GM11168 (cell line): Measurements from ENCODE around the gene NOX1.

Experiments
- in situ Hi-C: fragments of 300-500 bp; cut with MboI; formaldehyde crosslinking; loops from one replicate; pipeline ENCODE4 v1.12.0; 2022; ENCODE audit warnings: low sequenced_read_pairs; ENCODE audit not compliant: unreplicated experiment

The NOX1 gene

DNA sequence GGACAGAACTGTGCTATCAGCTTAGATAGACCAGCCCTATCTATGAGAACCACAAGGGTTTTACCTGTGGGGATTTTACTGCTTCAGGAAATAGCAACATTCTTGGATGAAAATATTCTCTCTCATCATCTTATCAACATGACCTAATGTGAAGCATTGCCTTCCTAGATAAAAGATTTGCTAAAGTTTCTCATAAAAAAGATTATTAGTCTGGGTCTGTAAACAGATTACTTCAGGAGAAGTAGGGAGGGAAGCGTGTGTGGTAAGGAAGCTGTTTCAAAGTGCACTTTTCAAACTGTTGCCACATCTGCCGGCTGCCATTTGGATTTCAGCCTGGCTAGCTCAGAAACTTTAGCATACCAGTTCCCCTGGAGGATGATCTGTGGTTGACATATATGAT lies at the start of gene NOX1:
NOX1 (minus strand) TSS at position 35 of the 400 bp plus-strand sequence. CDS start 220 bp downstream, outside the sequence.
- in situ Hi-C loops, result no loop called here

DNA sequence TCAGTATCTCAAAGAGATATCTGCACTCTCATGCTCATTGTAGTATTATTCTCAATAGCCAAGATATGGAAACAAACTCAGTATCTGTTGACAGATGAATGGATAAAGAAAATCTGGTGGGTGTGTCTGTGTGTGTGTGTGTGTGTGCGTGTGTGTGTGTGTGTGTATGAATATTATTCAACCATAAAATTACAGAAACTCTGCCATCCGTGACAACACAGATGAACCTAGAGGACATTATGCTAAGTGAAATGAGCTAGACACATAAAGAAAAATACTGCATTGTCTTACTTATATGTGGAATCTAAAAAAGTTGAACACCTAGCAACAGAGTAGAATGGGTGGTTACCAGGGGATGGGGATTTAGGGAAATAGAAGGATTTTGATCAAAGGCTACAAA lies 41.4 kb upstream of the NOX1 start:
- in situ Hi-C loops, result no loop called here

DNA sequence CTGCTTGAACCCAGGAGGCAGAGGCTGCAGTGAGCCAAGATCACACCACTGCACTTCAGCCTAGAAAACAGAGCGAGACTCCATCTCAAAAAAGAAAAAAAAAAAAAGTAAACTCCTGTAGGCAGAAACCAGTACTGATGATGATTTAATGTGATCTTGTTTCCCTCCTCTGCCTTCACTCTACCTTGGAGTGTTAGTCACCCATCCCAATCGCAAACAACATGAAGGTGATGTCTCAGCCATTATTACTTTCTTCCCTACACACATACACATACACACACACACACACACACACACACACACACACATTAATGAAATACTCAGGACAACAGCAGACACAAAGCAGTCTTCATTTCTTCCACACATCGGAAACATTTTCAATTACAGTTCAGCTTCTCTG lies 39.0 kb upstream of the NOX1 start:
- in situ Hi-C loops, result no loop called here

DNA sequence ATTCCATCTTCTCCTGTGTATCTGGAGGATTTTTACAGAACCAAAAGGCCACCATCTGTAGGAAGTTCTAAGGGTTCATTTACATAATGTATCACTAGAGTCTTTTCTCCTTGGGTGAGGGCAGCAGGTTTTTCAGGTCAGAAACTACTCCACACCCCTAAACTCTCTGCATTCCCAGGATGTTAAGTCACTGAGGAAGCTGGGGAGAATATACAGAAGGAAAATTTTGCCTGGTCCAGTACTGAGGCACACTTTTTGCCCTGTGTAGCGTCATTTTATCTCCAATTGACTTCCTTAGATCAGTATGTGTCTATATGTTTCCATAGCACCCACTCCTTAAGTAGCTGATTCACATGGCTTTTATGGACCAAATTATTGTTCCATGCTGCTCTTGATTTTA lies 37.6 kb upstream of the NOX1 start:
- in situ Hi-C loops, result no loop called here

DNA sequence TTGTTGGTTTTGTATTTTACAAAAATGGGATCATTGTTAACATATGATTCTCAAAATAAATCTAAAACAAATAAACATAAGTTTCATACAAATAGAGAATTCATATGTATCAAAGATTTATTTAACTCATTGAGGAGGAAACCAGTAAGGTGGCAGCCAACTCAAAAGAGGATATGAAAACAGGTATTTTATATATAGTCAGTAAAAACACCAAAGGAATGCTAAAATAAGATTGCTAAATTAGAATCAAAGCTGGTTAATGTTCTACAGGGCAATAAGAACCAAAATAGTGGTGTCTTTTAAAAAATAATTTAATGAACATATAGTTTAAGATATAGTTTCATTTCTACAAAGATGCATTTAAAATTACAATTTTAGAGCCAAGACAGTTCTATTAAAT lies 31.5 kb upstream of the NOX1 start:
- in situ Hi-C loops, result no loop called here

DNA sequence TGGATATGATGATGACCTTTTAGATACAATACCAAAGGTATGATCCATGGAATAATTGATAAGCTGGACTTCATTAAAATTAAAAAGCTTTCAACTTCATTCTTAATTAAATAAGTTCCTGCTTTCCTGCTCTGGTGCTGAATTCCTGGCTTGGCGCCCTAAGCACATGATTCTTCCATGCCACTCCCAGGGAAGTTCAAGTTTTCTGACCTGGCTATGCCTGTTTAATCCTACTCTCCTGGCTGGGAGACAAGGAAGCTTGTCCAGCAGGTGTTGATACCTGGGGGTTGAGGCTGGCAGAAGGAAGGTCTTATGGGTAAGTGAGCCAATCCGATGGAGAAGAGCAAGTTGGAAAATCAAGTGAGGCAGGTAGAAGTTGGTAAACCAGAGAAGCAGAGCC lies 30.3 kb upstream of the NOX1 start:
- in situ Hi-C loops, result no loop called here

DNA sequence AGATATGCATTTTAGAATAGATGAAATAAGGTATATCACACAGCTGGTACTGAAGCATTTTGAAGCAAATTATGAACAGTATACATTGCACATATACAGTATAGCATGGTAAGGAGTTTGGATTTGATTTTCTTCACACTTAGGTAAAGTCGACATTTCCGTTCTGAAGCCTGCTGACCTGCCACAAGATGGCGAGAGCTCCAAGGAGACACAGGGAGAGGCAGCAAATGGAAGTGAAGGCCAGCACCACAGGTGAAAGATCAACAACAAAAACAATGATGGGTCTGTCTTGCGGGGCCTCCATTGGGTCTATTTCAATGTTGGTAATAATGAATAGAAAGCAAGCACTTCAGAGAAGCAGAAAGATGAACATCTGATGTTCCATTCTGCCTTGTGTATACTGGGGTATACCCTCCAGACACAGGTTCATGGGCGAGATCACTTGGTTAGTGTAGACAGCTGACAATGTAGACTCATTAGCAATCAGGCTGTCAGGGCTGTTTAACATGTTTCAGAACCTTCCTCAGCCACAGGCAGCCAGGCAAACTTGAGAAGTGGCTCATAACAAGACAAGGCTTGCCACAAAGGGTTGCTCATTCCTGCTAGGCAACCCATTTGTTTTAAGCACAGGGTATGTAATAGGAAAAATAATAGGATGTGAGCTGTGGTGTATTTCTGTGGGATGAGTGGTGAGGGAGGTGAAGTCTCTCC lies 21.4 kb upstream of the NOX1 start:
- in situ Hi-C loops, result loop anchor here (25.0 kb wide), 1 partner anchor 317 kb away; the partner anchor contains the start of gene DRP2

DNA sequence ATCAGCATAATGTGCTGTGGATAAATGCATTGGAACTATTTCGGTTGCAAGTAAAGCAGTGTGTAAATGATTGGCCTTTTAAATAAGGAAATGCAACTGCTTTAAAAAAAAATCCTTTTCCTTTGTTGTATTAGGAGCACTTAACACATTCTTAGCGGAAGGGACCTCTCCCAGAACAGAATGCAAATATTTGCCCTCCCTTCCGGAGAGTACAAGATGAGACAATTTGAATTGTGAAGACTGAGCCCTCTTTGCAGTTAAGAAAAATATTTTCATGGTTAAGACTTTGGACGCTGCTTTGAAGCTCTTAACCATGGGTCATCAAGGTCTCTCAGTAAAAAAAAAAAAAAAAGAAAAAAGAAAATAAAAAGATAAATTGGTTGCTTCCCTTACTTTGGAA lies 9.5 kb upstream of the NOX1 start:
- in situ Hi-C loops, result loop anchor here (25.0 kb wide), 1 partner anchor 329 kb away; the partner anchor contains the start of gene DRP2

DNA sequence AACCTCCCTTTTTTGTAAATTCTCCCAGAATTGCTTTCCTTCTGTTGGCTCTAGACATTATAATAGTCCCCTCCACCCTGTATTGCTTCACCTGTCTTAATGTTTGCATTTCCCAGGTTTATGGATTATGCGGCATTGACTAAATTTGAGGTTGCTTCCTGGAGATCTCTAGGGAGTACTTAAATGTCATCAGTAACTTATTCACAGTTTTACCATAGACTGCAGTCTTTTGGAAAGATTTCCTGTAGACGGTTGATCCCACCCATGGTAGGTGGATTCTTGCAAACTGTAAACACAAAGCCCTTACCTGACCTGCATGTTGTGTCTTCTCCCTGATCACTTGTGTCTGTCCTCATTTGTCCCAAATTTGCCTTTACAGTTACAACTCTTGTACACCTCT lies 6.2 kb upstream of the NOX1 start:
- in situ Hi-C loops, result loop anchor here (25.0 kb wide), 1 partner anchor 332 kb away; the partner anchor contains the start of gene DRP2

DNA sequence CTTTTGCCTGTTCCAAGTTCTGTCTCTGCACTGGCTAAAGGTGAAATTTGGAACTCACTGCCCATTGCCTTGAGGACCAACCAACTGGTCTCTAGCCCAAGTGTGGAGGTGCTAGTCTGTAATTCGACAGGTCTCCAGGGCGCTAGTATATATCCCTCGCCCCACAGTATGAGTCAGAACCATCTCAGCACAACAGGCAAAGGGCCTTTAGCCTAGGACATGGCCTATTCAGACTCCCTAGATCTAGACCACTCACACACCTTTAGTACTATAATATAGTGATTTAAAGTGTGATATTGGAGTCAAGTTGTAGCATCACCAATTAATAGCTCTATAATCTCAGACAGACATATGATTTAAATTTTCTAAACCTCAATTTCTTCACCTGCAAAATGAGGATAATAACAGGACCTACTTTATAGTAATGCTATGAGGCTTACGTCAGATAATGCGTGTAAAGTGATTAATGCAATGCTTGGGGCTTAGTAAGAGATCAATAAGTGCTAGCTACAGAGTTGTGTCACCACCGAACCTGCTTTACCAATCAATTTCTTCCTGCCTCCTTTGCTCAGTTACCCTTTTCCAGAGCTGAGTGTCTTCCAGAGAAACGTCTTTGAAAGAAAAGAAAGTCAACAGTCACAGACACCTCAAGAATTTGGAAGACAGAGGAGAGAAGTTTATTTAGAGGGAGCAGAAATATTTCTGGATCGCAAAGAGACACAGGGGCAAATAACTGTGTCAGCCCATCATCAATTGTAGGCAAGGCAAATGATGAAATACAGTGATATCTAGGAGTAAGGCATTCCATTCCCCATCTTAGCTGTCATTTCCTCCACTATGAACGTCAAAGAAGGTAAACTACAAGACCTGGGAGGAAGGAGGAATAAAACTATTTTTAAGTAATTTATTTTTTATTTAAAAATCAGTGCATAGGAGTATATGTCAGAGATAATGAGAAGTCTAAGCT lies 2.3 kb downstream of the NOX1 start:
- in situ Hi-C loops, result no loop called here

DNA sequence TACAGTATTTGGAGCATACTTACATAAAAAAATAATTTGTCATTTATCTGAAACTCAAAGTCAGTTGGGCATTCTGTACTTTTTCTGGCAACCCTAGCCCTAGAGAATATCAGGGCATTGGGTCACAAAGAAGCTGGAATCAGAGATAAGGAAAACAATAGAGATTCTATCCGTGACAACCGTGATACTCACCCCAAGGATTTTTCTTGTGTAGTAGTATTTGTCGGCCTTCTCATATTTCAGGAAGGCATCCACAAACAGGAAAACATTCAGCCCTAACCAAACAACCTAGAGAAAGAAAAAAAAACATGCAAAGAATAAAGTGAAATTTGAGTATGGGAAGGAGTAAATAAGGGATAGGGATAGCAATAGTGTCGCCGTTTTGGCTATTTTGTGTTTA lies 3.6 kb downstream of the NOX1 start:
- in situ Hi-C loops, result no loop called here

DNA sequence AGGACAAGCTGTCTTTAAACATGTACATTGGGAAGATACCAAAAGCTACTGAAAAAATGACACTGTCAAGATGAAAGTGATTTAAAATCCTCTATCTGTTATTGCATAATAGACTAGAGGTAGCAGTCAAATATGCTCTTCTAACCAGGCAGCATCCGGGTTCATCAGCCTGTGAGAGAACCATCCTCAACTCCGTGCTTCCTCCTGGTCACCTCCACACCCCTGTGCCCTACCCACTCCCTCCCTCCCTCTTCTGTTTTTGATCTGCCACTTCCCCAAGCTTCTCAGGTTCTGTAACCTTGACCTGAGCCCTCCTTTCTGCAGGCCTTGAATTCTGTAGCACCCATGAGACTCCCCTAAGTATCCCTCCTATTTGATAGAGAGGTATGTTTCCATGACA lies 5.9 kb downstream of the NOX1 start:
- in situ Hi-C loops, result no loop called here

DNA sequence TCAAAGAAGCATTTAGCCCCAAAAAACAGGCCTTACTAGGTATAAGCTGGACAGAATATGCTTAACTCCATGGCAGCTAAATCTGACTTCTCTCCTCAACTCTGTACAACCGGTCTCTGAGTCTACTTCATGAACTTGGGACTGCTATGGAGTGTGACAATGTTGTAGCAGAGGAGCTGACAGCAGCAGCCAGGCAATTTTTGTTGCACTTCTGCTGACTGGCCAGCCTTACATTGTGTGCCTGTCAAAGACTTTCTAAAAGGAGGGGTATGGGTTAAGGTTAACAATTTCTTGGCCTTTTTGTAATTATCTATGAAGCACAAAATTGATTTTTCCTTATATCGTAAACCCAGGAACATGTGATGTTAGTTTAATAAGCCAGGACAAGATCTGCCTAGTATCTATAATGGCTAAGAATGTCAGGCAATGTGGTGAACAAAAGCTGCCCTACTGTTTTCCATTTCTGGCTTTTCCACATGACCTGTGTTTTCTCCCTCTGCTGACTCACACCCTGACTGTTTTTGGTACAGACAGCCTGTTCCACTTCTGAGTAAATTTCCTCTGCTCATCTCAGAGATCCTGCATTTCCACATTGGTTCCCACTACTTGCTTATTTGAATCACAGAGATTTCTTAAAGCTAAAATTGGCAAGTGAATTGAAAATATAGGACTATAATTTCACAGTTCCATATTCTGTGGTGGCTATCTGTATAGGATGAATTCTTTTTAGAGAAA lies 9.3 kb downstream of the NOX1 start:
- in situ Hi-C loops, result no loop called here

DNA sequence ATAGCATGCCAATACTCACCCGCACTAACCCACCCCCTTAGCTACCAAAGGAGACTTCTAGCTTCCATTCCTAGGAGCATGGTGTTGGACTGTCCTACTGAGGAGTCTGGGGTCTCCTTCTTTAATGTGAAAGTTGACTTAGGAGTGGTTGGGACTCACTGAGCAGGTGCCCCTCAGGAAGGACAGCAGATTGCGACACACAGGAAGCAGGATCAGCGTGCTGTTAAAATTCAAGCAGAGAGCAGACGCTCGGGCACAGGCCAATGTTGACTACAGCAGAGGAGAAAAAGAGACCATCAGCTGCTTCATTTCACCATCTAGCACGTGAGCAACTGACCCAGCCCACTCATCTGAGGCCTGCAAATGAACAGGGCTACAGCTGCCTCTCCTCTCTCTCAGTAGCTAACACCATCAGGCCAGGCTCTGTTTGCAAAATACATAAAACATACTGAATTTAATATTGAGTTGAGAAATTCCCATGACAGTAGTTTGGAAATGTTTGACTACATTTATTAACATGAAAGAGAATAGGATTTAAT lies 10.8 kb downstream of the NOX1 start:
- in situ Hi-C loops, result no loop called here

DNA sequence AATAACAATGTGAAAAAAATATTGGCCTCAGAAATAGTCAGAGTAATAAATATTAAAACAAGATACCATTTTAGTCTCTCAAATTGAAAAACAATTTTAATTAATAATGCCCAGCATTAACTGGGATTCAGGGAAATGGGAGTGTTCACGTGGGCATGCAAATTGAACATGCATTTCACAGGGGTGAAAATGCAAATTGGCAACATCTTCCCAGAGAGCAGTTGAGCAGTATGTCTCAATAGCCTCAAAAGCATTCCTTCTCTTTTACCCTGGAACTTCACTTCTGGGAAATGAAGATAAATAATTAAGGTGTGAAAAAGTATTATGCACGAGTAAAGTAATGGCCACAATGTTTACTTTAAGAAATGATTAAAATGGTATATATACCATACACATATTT lies 21.3 kb downstream of the NOX1 start:
- in situ Hi-C loops, result no loop called here

DNA sequence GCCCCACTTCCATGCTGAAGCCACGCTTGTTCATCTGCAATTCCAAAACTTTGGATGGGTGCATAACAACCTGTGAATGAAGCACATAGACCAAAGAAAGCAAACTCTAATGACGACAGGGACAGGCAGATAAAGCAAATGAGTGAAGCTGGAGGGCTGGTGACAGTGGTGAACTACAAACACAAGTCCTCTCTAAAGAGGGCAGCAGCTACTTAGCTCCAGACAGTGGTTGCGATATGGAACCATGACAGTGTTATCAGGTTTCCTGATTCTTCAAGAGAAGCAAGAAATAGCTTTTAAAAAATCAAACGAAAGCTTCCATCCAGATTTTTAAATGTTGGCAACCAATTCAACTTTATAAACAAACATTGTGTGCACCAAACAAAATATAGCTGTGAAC lies 23.8 kb downstream of the NOX1 start:
- in situ Hi-C loops, result no loop called here

DNA sequence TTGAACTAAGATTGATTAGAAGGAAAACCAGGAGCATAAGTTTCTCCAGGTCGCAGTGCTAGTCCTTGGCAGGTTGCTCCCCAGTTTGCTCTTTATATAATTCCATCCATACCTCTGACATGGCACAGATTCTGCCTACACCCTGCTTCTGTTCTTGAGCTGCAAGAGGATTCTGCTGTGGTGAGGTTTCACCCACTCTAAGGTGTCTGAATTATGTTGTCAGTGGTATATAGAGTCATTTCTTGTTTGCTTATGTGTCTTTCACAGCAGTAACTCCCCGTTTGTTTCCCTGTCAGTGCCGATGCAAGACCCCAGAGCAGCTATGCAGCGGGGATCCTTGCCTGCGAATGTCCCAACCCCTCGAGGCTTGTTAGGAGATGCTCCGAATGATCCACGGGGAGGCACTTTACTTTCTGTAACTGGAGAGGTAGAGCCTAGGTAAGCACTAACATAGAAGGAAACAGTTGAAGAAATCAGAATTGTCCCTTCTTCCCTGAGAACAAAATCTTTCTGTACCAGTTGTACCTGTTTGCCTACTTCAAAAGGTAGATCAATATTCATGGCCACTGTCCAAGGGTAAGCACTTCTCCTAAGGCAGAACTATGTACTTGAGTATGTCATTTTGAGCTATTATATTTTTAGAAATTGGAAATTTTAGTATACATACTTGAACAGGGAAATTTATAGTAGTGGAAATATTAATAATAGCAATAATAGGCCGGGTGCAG lies 42.8 kb downstream of the NOX1 start:
- in situ Hi-C loops, result no loop called here

DNA sequence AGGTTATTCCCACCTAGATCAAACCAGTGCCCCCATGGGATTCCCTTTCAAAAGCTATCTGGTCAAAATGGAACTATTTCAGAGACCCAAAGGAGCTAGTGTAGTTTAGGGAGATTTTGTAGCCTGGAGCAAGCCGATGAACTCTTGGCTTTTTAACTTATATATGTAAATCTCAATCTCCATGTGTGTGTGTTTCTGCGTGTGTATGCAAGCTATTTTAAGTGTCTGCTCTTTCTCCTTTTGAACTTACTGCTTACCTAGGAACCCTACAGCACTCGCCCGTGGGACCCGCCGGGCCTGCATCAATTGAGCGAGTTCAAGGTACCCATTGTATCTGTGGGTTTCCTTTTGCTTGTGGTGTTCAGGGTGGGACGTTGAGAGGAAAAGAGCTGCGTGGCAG lies 43.6 kb downstream of the NOX1 start:
- in situ Hi-C loops, result no loop called here

DNA sequence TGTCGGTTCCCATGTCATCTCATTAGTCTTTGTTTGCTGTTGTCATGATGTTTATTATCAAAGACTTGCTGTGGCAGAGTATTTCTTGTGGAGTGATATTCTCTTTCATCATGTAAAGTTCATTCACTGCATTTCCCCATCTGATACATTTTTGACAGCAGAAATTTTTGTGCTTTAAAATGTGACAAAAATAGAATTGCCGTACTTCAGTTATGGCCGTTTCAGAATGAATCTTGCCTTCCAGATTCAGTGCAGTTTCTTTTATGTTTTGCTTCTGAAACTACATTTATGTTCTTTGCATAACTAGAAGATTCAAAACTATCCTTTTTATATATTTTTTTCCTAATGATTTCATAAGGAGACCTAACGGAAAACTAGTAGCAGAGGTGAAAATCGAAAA lies 44.0 kb downstream of the NOX1 start:
- in situ Hi-C loops, result no loop called here

DNA sequence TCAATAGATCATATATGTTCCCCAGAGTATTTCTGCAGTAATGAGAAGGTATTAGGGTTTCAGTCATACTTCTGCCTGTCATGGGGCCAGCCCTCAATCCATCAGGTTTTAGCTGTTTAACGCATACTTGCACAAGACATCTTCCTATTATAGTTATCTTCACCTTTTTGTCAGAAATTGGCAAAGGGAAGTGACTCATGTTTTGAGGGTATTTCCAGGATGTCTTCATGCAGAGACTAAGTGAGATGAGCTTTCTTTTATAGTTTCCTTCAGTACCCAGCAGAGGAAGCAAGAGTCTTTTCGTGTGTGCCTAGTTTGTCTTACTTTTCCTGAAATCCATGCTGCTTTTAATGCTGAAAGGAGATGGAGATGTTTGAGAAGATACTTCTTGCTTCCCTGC lies 44.4 kb downstream of the NOX1 start:
- in situ Hi-C loops, result no loop called here
